Measurements from ENCODE around the gene PPP6R1. TPM values are rescaled to one million over a fixed set of nuclear protein-coding genes. Genes with fewer than 3 reads are reported as not detected.
"Not testable (repeated sequence)": the region's sequence is repeated elsewhere in the genome, so short reads cannot be mapped to it uniquely, and the experiment has no call there.

Gene PPP6R1
- total RNA-seq, 2 experiments from 2014 or later = 172 to 182 TPM

DNA sequence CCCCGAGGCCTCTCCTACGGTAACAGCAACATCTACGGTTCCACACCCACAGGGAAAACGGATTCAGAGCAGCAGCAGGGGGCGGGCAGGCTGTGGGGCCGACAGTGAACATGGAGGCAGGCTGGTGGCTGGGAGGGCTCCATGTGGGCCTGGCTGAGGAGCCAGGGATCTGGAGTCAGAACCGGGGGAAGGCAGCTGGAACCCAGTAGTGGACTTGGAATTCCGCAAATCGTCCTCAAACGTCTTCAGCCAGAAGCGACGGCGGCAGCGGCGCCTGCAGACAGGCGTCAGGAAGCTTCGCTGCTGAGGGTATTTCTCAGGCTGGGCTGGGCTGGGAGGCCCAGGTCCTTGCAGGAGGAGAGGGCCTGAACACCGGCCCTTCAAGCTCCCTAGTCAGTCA lies 32.0 kb downstream of the PPP6R1 start:
- intact Hi-C loops (cut with DNase I, micrococcal nuclease) = no loop called here
- POLR2A ChIA-PET = no interaction called here
- Mint-ChIP-seq H3K9me3 (no peaks in the 10 kb centered on the region), H3K27me3 (no peaks in the 10 kb centered on the region), H3K4me3 (no peak overlapping the region), H3K4me1 (ENCODE audit: low read depth) (peaks cover 6% of the 10 kb centered on the region), H3K36me3 (ENCODE audit: low read depth) (peaks cover 60% of the 10 kb centered on the region), H3K27ac (no peak overlapping the region)
- DNase-seq (no peak), ATAC-seq (ENCODE audit: poor library complexity) (no peak)
- Histone ChIP-seq H3K27me3 (ENCODE audit: control insufficient read depth in 1 of 2, insufficient read depth in 2 of 2, low read length in 2 of 2) (no peaks in the 10 kb centered on the region), H3K27ac (ENCODE audit: low read depth in 1 of 2, low read length in 2 of 2) (no peak overlapping the region), H3K4me1 (ENCODE audit: insufficient read depth, low read length) (no peaks in the 10 kb centered on the region), H3K4me3 (ENCODE audit: low read length) (no peak overlapping the region), H3K36me3 (ENCODE audit: insufficient read depth, low read length) (peaks cover 46% of the 10 kb centered on the region), H3K9me3 (ENCODE audit: control insufficient read depth in 1 of 2, insufficient read depth in 1 of 2, low read length in 2 of 2) (peaks cover 0 to 4% of the 10 kb centered on the region in 2 experiments)
- TF ChIP-seq, protein P1, sequence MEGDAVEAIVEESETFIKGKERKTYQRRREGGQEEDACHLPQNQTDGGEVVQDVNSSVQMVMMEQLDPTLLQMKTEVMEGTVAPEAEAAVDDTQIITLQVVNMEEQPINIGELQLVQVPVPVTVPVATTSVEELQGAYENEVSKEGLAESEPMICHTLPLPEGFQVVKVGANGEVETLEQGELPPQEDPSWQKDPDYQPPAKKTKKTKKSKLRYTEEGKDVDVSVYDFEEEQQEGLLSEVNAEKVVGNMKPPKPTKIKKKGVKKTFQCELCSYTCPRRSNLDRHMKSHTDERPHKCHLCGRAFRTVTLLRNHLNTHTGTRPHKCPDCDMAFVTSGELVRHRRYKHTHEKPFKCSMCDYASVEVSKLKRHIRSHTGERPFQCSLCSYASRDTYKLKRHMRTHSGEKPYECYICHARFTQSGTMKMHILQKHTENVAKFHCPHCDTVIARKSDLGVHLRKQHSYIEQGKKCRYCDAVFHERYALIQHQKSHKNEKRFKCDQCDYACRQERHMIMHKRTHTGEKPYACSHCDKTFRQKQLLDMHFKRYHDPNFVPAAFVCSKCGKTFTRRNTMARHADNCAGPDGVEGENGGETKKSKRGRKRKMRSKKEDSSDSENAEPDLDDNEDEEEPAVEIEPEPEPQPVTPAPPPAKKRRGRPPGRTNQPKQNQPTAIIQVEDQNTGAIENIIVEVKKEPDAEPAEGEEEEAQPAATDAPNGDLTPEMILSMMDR (IDR thresholded peaks at IDR 0.05) = no peak
- CTCF ChIA-PET = no interaction called here

GRCh38 chr19:55226273-55226672 lies 32.5 kb downstream of the PPP6R1 start:
- no peak for ATAC-seq (ENCODE audit: poor library complexity)
- H3K4me1 ChIP-seq (ENCODE audit: insufficient read depth, low read length) = no peaks in the 10 kb centered on the region
- no peak for DNase-seq
- H3K4me3 ChIP-seq (ENCODE audit: low read length) = no peak overlapping the region
- ChIA-PET POLR2A (no interaction called here), CTCF (no interaction called here)
- no peak overlapping the region for H3K27ac ChIP-seq (ENCODE audit: low read depth in 1 of 2, low read length in 2 of 2)
- H3K27me3 ChIP-seq (ENCODE audit: control insufficient read depth in 1 of 2, insufficient read depth in 2 of 2, low read length in 2 of 2) = no peaks in the 10 kb centered on the region
- TF ChIP-seq, protein P1 (IDR thresholded peaks at IDR 0.05) = no peak
- H3K9me3 Mint-ChIP-seq = no peaks in the 10 kb centered on the region
- H3K4me3 Mint-ChIP-seq = no peak overlapping the region
- H3K36me3 ChIP-seq (ENCODE audit: insufficient read depth, low read length) = peaks cover 41% of the 10 kb centered on the region
- no peaks in the 10 kb centered on the region for H3K27me3 Mint-ChIP-seq
- peaks cover 6% of the 10 kb centered on the region for H3K4me1 Mint-ChIP-seq (ENCODE audit: low read depth)
- intact Hi-C loops (cut with DNase I, micrococcal nuclease) = no loop called here
- peaks cover 0 to 4% of the 10 kb centered on the region in 2 experiments for H3K9me3 ChIP-seq (ENCODE audit: control insufficient read depth in 1 of 2, insufficient read depth in 1 of 2, low read length in 2 of 2)
- H3K36me3 Mint-ChIP-seq (ENCODE audit: low read depth) = peaks cover 60% of the 10 kb centered on the region
- H3K27ac Mint-ChIP-seq = no peak overlapping the region

DNA sequence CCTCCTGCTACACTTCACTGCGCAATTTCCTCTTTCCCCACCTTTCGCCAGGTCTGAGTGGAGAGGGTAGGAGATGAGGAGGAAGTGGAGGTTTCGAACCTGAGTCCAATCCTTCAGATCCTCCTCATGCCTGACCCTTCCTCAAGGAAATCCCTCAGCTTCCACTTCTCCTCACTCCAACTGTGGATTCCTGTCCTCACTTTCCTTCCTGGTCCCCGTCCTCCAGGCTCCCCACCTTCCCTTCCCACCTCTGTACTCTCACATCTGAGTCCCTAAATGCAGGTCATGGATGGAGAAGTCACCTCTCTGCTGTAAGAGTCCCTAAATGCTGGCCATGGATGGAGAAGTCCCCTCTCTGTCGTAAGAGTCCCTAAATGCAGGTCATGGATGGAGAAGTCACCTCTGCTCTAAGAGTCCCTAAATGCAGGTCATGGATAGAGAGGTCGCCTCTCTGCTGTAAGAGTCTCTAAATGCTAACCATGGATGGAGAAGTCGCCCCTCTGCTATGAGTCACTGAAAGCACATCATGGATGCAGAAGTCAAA lies 33.3 kb downstream of the PPP6R1 start:
- H3K27ac Mint-ChIP-seq = peak overlapping the region; percentile 28
- CTCF ChIA-PET = no interaction called here
- Histone ChIP-seq H3K4me3 (ENCODE audit: low read length) (no peak overlapping the region), H3K36me3 (ENCODE audit: insufficient read depth, low read length) (peaks cover 35% of the 10 kb centered on the region), H3K4me1 (ENCODE audit: insufficient read depth, low read length) (no peaks in the 10 kb centered on the region), H3K27me3 (ENCODE audit: control insufficient read depth in 1 of 2, insufficient read depth in 2 of 2, low read length in 2 of 2) (no peaks in the 10 kb centered on the region), H3K27ac (ENCODE audit: low read depth in 1 of 2, low read length in 2 of 2) (no peak overlapping the region), H3K9me3 (ENCODE audit: control insufficient read depth in 1 of 2, insufficient read depth in 1 of 2, low read length in 2 of 2) (peaks cover 0 to 6% of the 10 kb centered on the region in 2 experiments)
- peaks cover 60% of the 10 kb centered on the region for H3K36me3 Mint-ChIP-seq (ENCODE audit: low read depth)
- H3K27me3 Mint-ChIP-seq = no peaks in the 10 kb centered on the region
- DNase-seq = no peak
- no peak overlapping the region for H3K4me3 Mint-ChIP-seq
- H3K9me3 Mint-ChIP-seq = no peaks in the 10 kb centered on the region
- POLR2A ChIA-PET = no interaction called here
- TF ChIP-seq, protein P1 (IDR thresholded peaks at IDR 0.05) = no peak
- H3K4me1 Mint-ChIP-seq (ENCODE audit: low read depth) = peaks cover 6% of the 10 kb centered on the region
- no peak for ATAC-seq (ENCODE audit: poor library complexity)
- intact Hi-C loops (cut with DNase I, micrococcal nuclease) = no loop called here

DNA sequence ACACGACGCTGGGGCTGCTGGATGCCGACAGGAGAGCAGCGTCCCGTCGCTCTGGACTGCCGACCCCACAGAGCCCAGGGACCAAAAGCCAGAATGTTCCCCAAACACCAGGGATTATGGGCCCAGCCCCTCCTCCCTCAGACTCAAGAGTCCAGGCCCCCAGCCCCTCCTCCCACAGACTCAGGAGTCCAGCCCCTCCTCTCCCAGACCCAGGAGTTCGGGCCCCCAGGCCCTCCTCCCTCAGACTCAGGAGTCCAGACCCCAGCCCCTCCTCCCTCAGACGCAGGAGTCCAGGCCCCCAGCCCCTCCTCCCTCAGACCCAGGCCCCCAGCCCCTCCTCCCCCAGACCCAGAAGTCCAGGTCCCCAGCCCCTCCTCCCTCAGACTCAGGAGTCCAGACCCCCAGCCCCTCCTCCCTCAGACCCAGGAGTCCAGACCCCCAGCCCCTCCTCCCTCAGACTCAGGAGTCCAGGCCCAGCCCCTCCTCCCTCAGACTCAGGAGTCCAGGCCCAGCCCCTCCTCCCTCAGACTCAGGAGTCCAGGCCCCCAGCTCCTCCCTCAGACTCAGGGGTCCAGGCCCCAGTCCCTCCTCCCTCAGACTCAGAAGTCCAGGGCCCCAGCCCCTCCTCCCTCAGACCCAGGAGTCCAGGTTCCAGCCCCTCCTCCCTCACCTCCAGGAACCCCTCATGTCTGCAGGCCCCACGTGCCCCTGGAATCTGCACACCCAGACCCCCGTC lies 34.0 kb downstream of the PPP6R1 start:
- H3K9me3 Mint-ChIP-seq; intact Hi-C loops (cut with DNase I, micrococcal nuclease); H3K4me3 ChIP-seq (ENCODE audit: low read length); H3K4me1 Mint-ChIP-seq (ENCODE audit: low read depth); H3K4me1 ChIP-seq (ENCODE audit: insufficient read depth, low read length); H3K27ac ChIP-seq (ENCODE audit: low read depth in 1 of 2, low read length in 2 of 2); H3K27me3 Mint-ChIP-seq; DNase-seq; CTCF ChIA-PET; H3K27me3 ChIP-seq (ENCODE audit: control insufficient read depth in 1 of 2, insufficient read depth in 2 of 2, low read length in 2 of 2); H3K4me3 Mint-ChIP-seq; POLR2A ChIA-PET; ATAC-seq (ENCODE audit: poor library complexity): not testable (repeated sequence)
- Histone ChIP-seq H3K36me3 (ENCODE audit: insufficient read depth, low read length) (peaks cover 28% of the 10 kb centered on the region), H3K9me3 (ENCODE audit: control insufficient read depth in 1 of 2, insufficient read depth in 1 of 2, low read length in 2 of 2) (peaks cover 0 to 10% of the 10 kb centered on the region in 2 experiments)
- peak overlapping the region; percentile 28 for H3K27ac Mint-ChIP-seq
- H3K36me3 Mint-ChIP-seq (ENCODE audit: low read depth) = peaks cover 58% of the 10 kb centered on the region

All from CD4-positive, alpha-beta T cell (primary cell).